Spleen (tissue), 7 donors: Measurements from ENCODE around the gene A3GALT2.

Source experiments
- CTCF ChIP-seq, 11 experiments: fragments of 200-600 bp in 7 of 11; fragments of 450-650 bp in 4 of 11; sonication (generic) in 4 of 11; IDR thresholded peaks in 8 of 11; conservative IDR thresholded peaks in 3 of 11; 1 replicate in 7 of 11; 2 replicates in 4 of 11; pipeline versions ENCODE4 v1.4.0 to v1.8.0; 2016 to 2021; ENCODE audit warnings: antibody characterized with exemption in 11 of 11, inconsistent platforms in 4 of 11, mild to moderate bottlenecking in 1 of 11
- POLR2A ChIP-seq, 3 donors: fragments of 450-650 bp; IDR thresholded peaks; one replicate each; pipeline ENCODE4 v1.5.1; 2017; ENCODE audit warnings: antibody characterized with exemption in 3 of 3, mild to moderate bottlenecking in 1 of 3
- donor health status: DM: no; HTN: no; CAD: no; lungs with moderate emphysema.
- donor health status: DM: no; HTN: no; CAD: no.
- donor health status: DM: no; HTN: no; CAD: no.

- TF ChIP-seq CTCF (IDR thresholded peaks at IDR 0.05 in 8 of 11, conservative IDR thresholded peaks at IDR 0.05 in 3 of 11), result no peak
- no peak for TF ChIP-seq POLR2A (IDR thresholded peaks at IDR 0.05)
Measured at GRCh38 chr1:33361532-33362235, 40.8 kb upstream of the A3GALT2 start.
